Stimulated activated naive B cell treated with anti-CD40 and anti-IgM and Interleukin-4, amounts not matched to agents 10 μg/mL and 1 μg/mL and 100 μg/mL, for 72 hours (primary cell): ENCODE data around the gene LVRN.

Experiments used
- ATAC-seq, 2 donors: fragments of 150-1000 bp; cut with Tn5 transposase; replicated peaks; 2 replicates each; pipeline ENCODE4 v1.10.0; 2021; ENCODE audit warnings: moderate library complexity in 1 of 2
- DNase-seq: peaks from one replicate; pipeline ENCODE4 v3.0.0; 2021
- H3K27ac Mint-ChIP-seq: one replicate; pipeline ENCODE4 v1.8.0; 2022; ENCODE audit warnings: mild to moderate bottlenecking, mixed read lengths
- H3K27me3 Mint-ChIP-seq, 2 donors: one replicate each; pipeline ENCODE4 v1.8.0; 2022; ENCODE audit warnings: mixed read lengths in 2 of 2
- H3K36me3 Mint-ChIP-seq, 2 donors: one replicate each; pipeline ENCODE4 v1.8.0; 2022; ENCODE audit warnings: mixed read lengths in 2 of 2, mild to moderate bottlenecking in 1 of 2
- H3K4me1 Mint-ChIP-seq, 2 donors: one replicate each; pipeline ENCODE4 v1.8.0; 2022; ENCODE audit warnings: mixed read lengths in 2 of 2, mild to moderate bottlenecking in 1 of 2
- H3K4me3 Mint-ChIP-seq, 2 donors: one replicate each; pipeline ENCODE4 v1.8.0; 2022; ENCODE audit warnings: mild to moderate bottlenecking in 2 of 2, mixed read lengths in 2 of 2, moderate library complexity in 1 of 2
- H3K9me3 Mint-ChIP-seq, 2 donors: one replicate each; pipeline ENCODE4 v1.8.0; 2022; ENCODE audit warnings: mixed read lengths in 2 of 2, mild to moderate bottlenecking in 1 of 2

The LVRN gene

DNA sequence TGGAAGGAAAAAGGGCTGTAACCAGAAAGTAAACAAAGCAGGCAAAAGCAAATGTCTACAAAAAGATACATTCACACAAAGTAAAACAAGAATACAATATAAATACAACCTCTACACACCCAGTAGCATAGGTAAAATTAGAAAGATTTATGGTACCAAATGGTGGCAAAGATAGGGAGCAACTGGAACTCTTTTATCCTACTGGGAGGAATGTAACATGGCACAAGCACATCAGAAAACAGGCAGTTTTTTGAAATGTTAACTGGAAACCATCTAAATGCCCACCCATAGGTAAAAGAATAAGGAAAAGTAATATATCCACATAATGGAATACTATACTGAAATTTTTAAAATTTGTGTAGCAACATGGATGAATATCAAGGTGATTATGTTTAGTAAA, 61.3 kb downstream of the LVRN start:
- Mint-ChIP-seq H3K27ac (peak overlapping the region; percentile 53), H3K27me3 (peaks cover 0 to 6% of the 10 kb centered on the region in 2 donors), H3K9me3 (no peaks in the 10 kb centered on the region), H3K36me3 (no peaks in the 10 kb centered on the region), H3K4me1 (peaks cover 0 to 2% of the 10 kb centered on the region in 2 donors), H3K4me3 (no peak overlapping the region)
- DNase-seq (no peak), ATAC-seq (no peak)

DNA sequence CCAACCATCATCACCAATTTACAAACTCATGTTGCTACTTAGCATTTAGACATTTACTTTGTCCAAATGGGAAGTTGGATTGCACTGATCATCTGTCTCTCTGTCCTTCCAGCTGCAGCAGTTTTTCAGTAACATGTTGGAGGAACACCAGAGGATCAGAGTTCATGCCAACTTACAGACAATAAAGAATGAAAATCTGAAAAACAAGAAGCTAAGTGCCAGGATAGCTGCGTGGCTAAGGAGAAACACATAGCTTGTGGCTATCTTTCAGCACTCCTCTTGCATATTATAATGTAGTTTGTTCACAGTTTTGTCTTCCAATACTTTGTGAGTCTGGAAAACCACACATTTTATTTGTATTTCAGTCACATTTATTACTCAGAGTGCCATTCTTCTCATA, 63.6 kb downstream of the LVRN start:
- Mint-ChIP-seq H3K36me3 (no peaks in the 10 kb centered on the region), H3K4me3 (no peak overlapping the region), H3K27ac (no peak overlapping the region), H3K27me3 (peaks cover 0 to 6% of the 10 kb centered on the region in 2 donors), H3K4me1 (peaks cover 0 to 2% of the 10 kb centered on the region in 2 donors), H3K9me3 (no peaks in the 10 kb centered on the region)
- ATAC-seq, result no peak
- no peak for DNase-seq

DNA sequence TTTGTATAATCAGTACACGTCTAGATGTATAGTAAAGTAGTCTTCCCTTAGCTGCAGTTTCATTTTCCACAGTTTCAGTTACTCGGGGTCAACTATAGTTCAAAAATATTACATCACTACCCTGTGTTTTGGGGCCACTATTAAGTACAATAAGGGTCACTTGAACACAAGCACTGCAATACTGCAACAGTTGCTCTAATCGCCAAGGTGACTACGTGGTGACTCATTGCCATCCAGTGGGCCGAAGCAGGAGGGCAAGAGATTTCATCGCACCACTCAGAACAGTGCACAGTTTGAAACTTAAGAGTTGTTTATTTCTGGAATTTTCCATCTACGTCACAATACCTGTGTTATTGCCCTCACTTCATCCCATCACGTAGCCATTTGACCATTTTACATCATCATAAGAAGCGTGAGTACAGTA, 69.8 kb downstream of the LVRN start, which contains the start of gene ARL14EPL:
ARL14EPL (plus strand) TSS at position 379 of the 424 bp plus-strand sequence. CDS start 18,994 bp downstream, outside the sequence.
- Mint-ChIP-seq H3K9me3 (no peaks in the 10 kb centered on the region), H3K4me3 (no peak within 1 kb of the TSS), H3K27ac (no peak within 1 kb of the TSS), H3K27me3 (peaks cover 0 to 6% of the 10 kb centered on the region in 2 donors), H3K36me3 (no peaks in the 10 kb centered on the region), H3K4me1 (peaks cover 16 to 27% of the 10 kb centered on the region in 2 donors)
- DNase-seq (no peak), ATAC-seq (peak; percentile 42 to 72)

DNA sequence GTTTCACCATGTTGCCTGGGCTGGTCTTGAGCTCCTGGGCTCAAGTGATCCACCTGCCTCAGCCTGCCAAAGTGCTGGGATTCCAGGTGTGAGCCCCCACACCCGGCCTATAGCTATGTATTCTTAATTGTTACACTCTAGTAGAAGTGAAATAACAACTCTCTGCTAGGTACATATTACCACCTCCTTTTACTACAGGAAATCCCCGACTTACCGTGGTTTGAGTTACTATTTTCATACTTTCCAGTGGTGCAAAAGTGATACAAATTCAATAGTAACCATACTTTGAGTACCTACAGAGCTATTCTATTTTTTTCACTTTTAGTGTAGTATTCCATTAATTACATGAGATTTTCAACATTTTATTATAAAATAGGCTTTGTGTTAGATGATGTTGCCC, 70.7 kb downstream of the LVRN start:
- peaks cover 0 to 2% of the 10 kb centered on the region in 2 donors for H3K27me3 Mint-ChIP-seq
- H3K4me1 Mint-ChIP-seq, result peaks cover 23 to 33% of the 10 kb centered on the region in 2 donors
- DNase-seq, result no peak
- peak; percentile 48 to 50 for ATAC-seq
- H3K36me3 Mint-ChIP-seq, result no peaks in the 10 kb centered on the region
- no peak overlapping the region for H3K4me3 Mint-ChIP-seq
- H3K27ac Mint-ChIP-seq, result no peak overlapping the region
- H3K9me3 Mint-ChIP-seq, result no peaks in the 10 kb centered on the region

DNA sequence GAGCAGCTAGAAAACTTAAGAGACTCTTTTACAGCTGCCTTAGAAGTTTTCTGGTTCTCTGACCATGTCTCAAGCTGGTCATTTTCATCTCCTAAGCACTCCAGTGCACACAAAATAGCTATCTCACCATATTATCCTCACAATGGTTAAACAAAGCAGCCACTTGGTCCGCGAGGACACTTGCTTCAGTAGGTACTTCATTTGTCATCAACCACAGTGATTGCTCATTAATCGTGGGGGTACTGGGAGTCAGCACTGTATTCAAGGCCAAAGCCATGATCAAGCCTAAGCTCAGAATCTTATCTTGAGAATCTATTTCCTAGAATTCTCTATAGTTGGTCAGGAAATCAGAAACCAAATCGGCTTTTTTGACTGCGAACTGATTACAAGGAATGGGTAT, 72.8 kb downstream of the LVRN start:
- H3K4me3 Mint-ChIP-seq, result no peak overlapping the region

DNA sequence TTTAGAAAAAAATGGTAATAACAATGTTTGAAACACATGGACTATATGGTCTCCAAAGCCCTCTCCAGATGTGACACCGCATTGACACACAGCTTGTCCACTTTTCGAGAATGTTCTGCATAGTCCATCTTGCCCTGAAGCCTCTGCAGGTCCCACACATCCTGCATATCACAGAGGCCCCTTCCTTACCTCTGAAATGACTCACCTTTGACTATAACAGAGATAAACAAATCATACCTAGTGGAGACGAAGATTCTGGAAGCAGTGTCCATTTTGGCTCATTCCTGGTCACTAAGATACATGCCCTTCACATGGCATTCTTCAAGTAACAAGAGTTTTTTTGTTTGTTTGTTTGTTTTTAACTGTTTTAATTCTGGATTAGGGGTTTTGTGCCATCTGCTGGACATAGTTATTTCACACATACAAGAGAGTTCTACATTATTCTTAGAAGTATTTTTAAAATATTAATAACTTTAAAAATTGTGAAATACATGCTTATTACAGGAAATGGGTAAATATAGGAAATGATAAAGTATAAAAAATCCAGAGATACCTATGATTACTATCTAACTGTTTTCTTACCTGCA, 75.1 kb downstream of the LVRN start:
- peaks cover 36 to 50% of the 10 kb centered on the region in 2 donors for H3K4me1 Mint-ChIP-seq
- no peak overlapping the region for H3K4me3 Mint-ChIP-seq
- H3K36me3 Mint-ChIP-seq, result no peaks in the 10 kb centered on the region
- ATAC-seq, result no peak
- H3K27ac Mint-ChIP-seq, result no peak overlapping the region
- no peaks in the 10 kb centered on the region for H3K9me3 Mint-ChIP-seq
- no peak for DNase-seq
- no peaks in the 10 kb centered on the region for H3K27me3 Mint-ChIP-seq

More for the DNA sequence above, 72.8 kb downstream of the LVRN start:
- no peaks in the 10 kb centered on the region for H3K27me3 Mint-ChIP-seq
- H3K36me3 Mint-ChIP-seq, result no peaks in the 10 kb centered on the region
- no peak overlapping the region for H3K27ac Mint-ChIP-seq
- no peaks in the 10 kb centered on the region for H3K9me3 Mint-ChIP-seq
- DNase-seq (no peak), ATAC-seq (no peak)
- peaks cover 36 to 50% of the 10 kb centered on the region in 2 donors for H3K4me1 Mint-ChIP-seq

DNA sequence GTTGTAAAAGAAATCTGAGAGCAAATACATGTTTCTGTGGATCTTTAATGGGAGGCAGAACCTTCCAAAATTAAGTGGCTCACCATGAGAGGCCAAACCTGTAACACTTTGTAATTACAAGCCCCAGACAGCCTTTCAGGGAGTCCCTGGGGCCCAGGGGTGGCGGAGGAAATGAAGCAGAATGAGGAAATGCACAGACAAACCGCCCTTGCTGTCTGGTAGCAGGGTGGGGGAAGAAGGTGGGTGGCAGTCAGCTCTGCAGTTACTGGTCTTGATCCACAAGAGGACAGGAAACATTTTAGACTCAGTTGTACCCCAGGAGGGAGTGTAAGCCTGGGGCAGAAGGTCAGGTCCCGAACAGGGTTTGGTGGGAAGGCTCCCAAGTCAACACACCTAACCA, 76.5 kb downstream of the LVRN start:
- no peaks in the 10 kb centered on the region for H3K9me3 Mint-ChIP-seq
- H3K4me3 Mint-ChIP-seq, result no peak overlapping the region
- ATAC-seq, result peak; percentile 98

DNA sequence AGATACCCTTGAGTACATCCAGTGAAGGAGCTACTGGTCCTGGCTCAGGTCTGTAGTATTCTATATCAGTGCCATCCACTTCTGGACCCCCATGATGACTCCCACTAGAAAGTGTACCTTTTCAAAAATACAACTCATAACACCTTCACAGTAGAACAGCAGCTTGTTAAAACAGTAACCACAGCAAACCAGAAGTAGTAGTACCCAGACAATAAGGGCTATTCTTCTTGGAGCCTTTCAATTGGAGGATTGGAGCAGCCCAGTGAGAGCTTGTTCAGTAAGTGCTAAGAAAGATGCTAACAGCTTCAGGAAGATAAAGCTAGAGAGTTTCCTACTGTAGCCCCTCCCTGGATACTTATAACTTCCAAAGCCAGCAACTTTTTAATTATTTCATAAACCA, 80.1 kb downstream of the LVRN start:
- Mint-ChIP-seq H3K4me3 (no peak overlapping the region), H3K27me3 (no peaks in the 10 kb centered on the region), H3K9me3 (no peaks in the 10 kb centered on the region), H3K4me1 (peaks cover 17 to 20% of the 10 kb centered on the region in 2 donors), H3K27ac (no peak overlapping the region), H3K36me3 (no peaks in the 10 kb centered on the region)
- DNase-seq (no peak), ATAC-seq (no peak)

More for the DNA sequence above, 76.5 kb downstream of the LVRN start:
- Mint-ChIP-seq H3K27ac (peak overlapping the region; percentile 68), H3K27me3 (no peaks in the 10 kb centered on the region), H3K4me1 (peaks cover 30 to 43% of the 10 kb centered on the region in 2 donors), H3K36me3 (no peaks in the 10 kb centered on the region)
- DNase-seq, result peak; percentile 48

DNA sequence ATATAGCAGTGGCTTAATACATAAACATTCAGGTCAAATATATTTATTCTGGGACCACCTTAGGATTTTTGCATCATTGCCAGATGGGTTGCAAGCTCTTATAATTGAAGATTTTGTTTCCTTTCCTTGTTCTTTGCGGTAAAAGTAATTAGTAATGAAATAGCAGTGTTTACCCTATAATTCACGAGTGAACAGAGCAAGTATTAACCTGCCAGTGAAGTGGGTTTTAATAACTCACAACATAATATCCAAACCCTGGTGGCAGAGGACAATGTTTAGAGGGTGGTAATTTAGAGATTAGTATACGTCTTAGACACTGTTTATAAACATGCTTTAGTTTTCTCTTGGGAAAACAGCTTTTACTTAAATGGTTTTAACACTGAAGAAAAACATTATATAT, 81.8 kb downstream of the LVRN start:
- Mint-ChIP-seq H3K27ac (no peak overlapping the region), H3K27me3 (no peaks in the 10 kb centered on the region), H3K4me1 (peaks cover 4 to 6% of the 10 kb centered on the region in 2 donors), H3K9me3 (no peaks in the 10 kb centered on the region), H3K4me3 (no peak overlapping the region), H3K36me3 (no peaks in the 10 kb centered on the region)
- ATAC-seq (no peak), DNase-seq (no peak)

DNA sequence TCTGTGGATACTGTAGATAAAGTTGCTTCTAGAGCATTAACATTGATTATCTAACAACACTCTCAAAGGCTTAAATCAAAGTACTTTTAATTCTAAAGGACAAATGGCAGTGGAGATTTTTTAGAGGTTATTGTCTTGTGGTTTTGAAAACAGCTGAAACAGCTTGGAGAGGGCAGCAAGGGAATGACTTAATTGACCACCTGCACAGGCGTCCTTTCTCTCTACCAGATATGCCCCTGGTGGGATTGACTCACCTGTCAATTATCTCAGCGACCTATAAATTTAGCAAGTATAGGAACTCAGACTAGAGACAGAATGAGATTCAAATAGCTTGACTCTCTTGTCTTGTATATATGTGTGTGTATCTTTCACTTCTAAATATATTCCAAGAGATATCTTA, 83.5 kb downstream of the LVRN start:
- ATAC-seq (no peak), DNase-seq (no peak)
- Mint-ChIP-seq H3K36me3 (no peaks in the 10 kb centered on the region), H3K4me1 (no peaks in the 10 kb centered on the region), H3K27ac (no peak overlapping the region), H3K9me3 (no peaks in the 10 kb centered on the region), H3K27me3 (peaks cover 0 to under 1% of the 10 kb centered on the region in 2 donors), H3K4me3 (no peak overlapping the region)

DNA sequence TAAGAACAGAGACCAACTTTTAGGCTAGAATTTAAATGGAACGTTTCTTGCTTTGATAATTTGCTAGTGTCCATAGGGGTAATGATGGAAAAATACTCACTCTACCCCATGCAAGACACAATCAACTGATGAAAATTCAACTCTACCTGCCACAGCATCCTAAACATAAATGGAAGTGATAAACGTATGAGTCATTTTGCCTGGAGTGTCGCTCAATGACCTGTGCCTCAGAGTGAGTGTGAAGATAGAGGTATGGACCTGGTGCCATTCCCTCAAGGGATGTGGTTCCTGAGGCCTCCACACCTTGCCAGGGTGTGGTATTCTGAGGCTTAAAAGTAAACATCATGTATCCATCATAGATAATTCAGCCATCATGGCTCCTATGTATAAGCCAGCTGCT, 84.0 kb downstream of the LVRN start:
- no peak for ATAC-seq
- H3K27me3 Mint-ChIP-seq, result peaks cover 0 to 5% of the 10 kb centered on the region in 2 donors
- H3K9me3 Mint-ChIP-seq, result no peaks in the 10 kb centered on the region
- no peaks in the 10 kb centered on the region for H3K4me1 Mint-ChIP-seq
- H3K4me3 Mint-ChIP-seq, result no peak overlapping the region
- H3K27ac Mint-ChIP-seq, result no peak overlapping the region
- DNase-seq, result no peak
- H3K36me3 Mint-ChIP-seq, result no peaks in the 10 kb centered on the region

DNA sequence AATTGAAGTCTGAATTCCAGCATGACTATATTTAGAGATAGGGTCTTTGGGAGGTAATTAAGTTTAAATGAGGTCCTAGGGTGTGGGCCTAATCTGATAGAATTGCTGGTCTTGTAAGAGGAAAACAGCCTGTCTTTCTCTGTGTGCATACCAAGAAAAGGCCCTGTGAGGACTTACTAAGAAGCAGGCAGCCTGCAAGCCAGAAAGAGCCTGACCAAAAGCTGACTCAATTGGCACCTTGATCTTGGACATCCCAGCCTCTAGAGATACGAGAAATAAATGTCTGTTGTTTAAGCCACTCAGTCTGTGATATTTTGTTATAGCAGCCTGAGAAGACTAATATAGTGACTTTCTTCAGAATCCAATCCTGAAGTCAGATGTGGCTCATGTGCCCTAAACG, 84.5 kb downstream of the LVRN start:
- H3K4me3 Mint-ChIP-seq, result no peak overlapping the region
- DNase-seq (no peak), ATAC-seq (no peak)

DNA sequence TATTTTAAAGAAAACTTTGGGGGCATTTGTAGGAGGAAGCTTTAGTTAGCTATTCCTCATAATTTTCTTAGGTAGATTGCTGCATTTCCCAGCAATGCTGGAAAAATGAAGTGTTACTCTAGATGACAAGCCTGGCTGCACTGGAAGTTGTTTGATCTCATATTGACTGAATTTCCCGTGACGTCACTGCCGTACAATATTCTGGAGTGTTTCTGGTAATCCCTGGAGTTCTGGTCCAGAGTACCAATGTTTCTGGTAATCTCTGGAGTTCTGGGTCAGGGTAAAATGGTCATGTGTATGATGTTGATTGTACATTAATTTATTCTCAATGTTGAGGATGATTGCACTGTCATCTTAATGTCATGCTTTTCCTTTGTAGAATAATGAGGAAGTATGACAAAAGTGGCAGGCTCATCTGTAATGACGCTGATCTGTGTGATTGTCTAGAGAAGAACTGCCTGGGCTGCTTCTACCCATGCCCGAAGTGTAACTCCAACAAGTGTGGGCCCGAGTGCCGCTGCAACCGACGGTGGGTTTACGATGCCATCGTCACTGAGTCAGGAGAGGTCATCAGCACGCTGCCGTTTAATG, 96.2 kb downstream of the LVRN start:
- peaks cover 13 to 14% of the 10 kb centered on the region in 2 donors for H3K27me3 Mint-ChIP-seq
- no peaks in the 10 kb centered on the region for H3K9me3 Mint-ChIP-seq
- no peaks in the 10 kb centered on the region for H3K36me3 Mint-ChIP-seq
- DNase-seq (no peak), ATAC-seq (peak; percentile 51 to 55)
- peaks cover 2 to 11% of the 10 kb centered on the region in 2 donors for H3K4me1 Mint-ChIP-seq
- H3K4me3 Mint-ChIP-seq, result no peak overlapping the region
- no peak overlapping the region for H3K27ac Mint-ChIP-seq

More for the DNA sequence above, 84.5 kb downstream of the LVRN start:
- no peaks in the 10 kb centered on the region for H3K36me3 Mint-ChIP-seq
- H3K4me1 Mint-ChIP-seq, result no peaks in the 10 kb centered on the region
- H3K27ac Mint-ChIP-seq, result no peak overlapping the region
- peaks cover 0 to 6% of the 10 kb centered on the region in 2 donors for H3K27me3 Mint-ChIP-seq
- no peaks in the 10 kb centered on the region for H3K9me3 Mint-ChIP-seq

DNA sequence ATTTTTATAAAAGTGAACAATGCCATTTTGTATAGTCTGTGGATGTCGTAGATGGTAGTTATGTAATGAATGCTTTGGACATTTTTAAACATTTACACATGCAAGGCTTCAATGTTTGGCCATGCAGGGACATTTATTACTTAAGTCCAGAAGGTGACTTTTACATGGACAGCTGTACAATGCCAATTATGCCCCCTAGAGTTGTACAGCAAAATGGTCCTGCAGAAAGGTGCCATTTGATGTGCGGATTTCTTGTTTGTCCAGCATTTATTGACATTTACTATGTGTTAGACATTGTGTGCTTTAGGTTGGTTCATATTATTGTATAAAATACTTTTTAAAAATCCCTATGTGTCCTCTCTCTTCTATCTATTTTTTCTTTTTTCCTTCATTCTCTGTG, 100.1 kb downstream of the LVRN start:
- H3K27me3 Mint-ChIP-seq, result peaks cover 17 to 24% of the 10 kb centered on the region in 2 donors
- H3K4me3 Mint-ChIP-seq, result no peak overlapping the region
- ATAC-seq (no peak), DNase-seq (no peak)
- H3K9me3 Mint-ChIP-seq, result no peaks in the 10 kb centered on the region
- peaks cover 2 to 11% of the 10 kb centered on the region in 2 donors for H3K4me1 Mint-ChIP-seq
- no peak overlapping the region for H3K27ac Mint-ChIP-seq
- no peaks in the 10 kb centered on the region for H3K36me3 Mint-ChIP-seq

DNA sequence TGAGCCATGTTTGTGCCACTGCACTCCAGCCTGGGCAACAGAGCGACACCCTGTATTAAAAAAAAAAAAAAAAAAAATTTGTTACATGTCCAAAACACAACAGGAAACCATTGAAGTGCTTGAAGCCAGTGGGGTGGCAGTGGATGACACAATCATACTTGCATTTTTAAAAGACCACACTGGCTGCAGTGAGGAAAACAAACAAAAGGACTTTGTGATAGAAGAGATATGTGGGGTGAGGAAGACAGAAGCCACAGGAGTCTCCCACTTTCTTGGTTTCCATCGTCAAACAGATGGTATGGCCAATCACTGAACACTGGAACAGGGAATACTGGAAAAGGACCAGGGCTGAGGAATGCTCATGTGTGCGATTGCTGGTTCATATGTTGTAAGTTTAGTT, 101.7 kb downstream of the LVRN start:
- Mint-ChIP-seq H3K9me3 (no peaks in the 10 kb centered on the region), H3K4me1 (no peaks in the 10 kb centered on the region), H3K36me3 (no peaks in the 10 kb centered on the region), H3K4me3 (no peak overlapping the region), H3K27me3 (peaks cover 7 to 17% of the 10 kb centered on the region in 2 donors), H3K27ac (no peak overlapping the region)
- DNase-seq (no peak), ATAC-seq (no peak)
